NCI-H2029 (cell line): ENCODE data around the gene XYLT1.
"Not testable (repeated sequence)": the region's sequence is repeated elsewhere in the genome, so short reads cannot be mapped to it uniquely, and the experiment has no call there.

ENCODE experiments used
- DNase-seq: peaks from one replicate; lab custom pipeline; 2025; lab: John Stamatoyannopoulos, UW

Gene XYLT1

DNA sequence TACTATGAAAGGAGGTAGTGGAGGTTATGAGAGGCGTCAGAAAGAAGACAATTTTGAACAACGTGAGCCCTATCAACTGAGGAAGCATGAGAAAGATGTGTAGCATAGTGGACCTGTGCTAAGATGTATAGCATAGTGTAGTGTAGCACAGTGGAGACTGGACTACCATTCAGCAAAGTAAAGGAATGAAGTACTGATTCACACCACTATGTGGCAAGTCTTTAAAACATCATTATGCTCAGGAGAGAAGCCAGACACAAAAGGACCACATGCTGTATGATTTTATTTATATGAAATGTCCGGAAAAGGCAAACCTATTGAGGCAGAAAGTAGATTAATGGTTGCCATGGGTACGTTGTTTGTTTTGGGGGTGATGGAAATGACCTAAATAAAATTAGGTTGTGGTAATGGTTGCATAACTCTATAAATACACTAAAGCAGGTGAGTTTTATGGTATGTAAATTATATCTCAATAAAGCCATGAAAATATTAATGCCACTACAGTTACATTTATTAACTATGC is 20.4 kb upstream of the XYLT1 start:
- no peak for DNase-seq

- DNase-seq = no peak
Measured at GRCh38 chr16:17488506-17488905, 17.7 kb upstream of the XYLT1 start.

DNA sequence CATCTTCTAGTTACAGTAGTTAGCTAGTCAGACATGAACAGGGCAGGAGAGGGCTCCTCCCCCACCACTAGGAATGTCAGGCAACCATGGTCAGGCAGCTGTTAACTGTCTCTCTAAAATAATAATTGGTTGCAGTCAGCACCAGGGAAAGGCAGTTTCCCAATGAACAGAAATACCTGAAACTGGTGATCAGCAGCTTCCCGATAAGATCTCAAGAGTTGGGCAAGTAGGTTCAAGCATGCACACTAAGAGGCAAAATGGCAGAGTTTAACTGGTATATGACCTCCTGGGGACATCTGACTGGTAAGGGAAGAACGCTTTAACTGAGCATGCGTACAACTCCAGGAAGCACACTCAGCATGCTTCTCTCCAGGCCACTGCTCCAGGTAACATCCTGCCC is 12.6 kb upstream of the XYLT1 start:
- DNase-seq = no peak

DNA sequence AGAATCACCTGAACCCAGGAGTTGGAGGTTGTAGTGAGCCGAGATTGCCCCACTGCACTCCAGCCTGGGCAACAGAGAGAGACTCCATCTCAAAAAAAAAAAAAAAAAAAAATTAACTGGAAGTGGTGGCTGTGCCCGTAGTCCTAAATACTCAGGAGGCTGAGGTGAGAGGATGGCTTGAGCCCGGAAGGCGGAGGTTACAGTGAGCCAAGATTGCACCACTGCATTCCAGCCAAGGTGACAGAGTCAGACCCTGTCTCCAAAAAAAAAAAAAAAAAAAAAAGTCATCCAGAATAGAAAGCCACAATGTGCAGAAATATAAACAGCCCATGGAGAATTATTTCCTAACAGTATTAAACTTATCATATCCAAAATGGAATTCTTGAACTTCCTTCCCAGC is 11.6 kb upstream of the XYLT1 start:
- DNase-seq = not testable (repeated sequence)

DNA sequence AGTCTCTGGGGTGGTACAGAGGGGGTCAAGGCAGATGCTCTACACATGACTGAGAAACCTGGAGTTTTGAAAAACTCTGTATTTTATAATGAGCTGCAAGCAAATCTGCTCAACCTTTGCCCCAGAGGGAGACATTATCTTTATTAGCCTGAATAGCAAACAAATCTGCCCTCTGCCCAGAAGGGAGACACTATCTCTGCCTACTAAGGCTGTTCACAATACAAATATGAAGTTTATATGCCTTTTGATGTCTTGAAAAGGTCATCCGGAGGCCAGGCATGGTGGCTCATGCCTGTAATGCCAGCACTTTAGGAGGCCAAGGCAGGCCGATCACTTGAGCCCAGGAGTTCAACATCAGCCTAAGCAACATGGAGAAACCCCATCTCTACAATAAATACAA is 11.0 kb upstream of the XYLT1 start:
- no peak for DNase-seq

GRCh38 chr16:17477260-17477545 is 6.4 kb upstream of the XYLT1 start:
- not testable (repeated sequence) for DNase-seq

DNA sequence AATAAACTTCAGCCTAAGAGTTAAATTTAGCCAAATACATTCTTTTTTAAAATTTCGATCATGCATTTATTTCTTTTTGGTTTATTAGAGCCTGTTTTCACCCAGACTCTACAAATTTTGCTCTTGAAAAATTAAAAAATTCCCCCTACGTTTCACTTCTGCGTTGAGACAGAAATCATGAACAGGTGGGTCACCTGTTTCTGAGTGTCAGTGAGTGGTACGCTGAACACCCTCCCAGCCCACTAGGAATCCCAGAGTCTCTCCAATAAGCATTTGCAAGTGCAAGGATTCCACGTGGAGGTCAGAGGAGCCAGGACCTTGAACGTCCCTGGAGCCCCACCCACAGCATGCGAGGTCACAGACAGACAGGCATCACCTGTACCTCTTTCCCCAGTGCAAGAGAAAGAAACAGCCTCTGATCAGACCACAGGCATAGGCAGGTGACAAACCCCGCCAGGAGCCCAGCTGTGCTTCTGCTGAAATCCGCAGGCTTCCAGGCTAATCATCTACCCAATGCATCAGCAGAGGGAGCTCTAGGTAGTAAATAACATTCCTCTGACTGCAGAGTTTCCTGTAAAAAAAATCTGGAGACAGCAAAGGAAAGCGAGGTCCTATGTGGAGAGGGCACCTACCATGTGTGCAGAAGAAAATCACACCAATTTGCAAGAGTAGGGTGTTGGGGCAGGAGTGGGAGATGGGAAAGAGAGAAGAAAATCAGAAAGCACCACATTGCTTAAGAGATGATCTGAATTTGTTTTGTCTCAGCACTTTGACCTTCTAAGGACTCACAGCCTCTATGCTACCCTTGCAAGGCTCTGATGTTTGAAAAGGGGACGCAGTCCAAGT is 5.9 kb upstream of the XYLT1 start:
- peak; percentile 20 for DNase-seq

DNA sequence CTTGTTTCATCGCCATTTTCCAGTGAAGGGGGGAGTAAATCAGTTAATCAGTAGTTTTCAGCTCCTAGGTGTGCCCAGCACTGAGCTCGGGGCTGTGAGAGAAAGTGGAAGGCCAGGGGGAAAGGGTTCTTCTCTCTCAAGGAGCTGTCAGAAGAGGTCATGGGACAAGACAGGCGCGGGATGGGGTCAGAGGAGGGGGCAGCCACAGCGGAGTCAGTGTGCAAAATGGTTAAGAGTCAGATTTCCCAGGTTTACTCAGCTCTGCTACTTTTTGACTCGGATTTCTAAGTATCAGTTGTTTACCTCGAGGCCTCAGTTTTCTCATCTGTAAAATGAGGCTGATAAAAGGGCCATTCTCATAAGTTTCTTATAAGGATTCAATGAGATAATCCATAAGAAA is 4.3 kb upstream of the XYLT1 start:
- DNase-seq = no peak

DNA sequence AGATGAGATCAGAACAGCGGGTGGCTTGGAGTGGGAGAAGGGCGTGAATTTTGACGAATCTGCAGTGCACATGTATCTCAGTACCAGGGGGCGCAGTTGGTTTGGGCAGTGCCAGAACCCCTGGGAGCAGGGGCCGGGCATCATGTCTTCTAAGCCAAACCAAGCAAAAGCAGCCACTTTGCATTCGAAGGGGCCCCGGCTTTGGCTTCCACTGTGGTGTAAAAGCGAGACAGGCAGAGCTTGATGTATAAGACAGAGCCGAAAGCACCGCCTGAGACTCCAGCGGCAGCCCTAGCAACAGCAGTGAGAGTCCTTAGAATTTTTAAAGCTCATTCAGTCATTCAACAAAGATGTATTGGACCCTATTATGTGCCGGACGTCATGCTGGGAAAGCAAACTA is 3.8 kb upstream of the XYLT1 start:
- DNase-seq = no peak

GRCh38 chr16:17474037-17474436 is 3.3 kb upstream of the XYLT1 start:
- DNase-seq = no peak

DNA sequence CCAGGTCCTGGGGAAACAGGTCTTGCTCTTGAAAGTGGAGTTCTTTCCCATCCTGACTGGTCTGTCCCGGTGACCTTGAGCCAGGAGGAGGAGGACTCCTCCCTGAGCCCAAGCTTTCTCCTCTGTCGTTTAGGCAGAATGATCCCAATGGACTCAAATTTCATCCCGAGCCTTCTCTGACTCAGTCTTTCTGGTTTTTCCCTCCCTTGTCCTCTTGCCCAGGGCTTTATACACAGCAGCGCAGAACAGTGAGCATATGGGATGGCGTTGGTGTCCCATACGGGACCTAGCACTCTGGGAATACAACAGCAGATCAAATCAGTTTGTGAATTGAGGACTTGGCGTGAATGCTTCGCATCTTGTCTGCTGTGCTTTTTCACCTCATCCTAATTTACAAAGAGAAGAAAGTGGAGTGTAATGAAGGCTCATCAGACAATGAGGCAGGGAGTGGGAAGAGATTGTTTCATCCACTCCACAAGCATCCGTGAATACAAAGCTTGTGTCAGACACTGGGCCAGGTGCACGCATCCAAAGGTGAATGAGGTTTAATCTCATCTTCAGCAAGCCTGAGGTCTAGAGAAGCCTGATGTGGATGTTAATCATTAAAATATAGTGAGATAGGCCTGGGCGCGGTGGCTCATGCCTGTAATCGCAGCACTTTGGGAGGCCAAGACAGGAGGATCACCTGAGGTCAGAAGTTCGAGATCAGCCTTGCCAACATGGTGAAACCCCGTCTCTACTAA is 1.1 kb upstream of the XYLT1 start:
- no peak for DNase-seq

DNA sequence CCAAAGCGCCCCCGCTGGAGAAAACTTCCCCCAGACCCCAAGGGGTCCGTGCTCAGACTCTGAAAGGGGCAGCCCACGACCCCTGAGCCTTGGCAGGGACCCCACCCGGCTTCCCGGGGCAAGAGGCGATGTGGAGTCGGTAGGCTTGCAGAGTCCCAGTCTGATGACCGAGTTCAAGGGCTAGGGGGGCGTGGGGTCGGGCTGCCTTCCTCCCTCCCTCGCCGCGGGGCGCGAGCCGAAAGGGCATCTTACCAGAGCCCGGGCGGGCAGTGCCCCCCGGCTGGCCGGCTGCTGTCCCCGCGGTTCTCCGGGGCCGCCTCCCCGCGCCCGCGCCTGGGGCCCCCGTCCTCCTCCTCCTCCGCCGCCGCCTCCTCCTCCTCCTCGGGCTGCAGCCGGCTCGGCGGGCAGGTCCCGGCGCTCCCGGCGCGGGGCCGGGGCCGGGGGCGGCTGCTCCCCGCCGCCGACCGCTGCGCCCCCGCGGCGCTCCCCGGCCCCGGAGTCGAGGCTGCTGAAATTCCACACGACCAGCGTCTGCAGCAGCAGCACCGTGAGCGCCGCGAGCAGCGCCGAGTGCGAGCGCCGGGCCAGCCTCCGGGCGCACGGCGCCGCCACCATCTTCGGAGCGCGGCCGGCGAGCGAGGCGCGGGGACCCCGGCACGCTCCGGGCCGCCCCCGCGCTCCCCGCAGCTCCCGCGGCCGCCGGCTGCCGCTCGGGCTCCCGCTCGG is 415 bp downstream of the XYLT1 start:
- no peak for DNase-seq

- no peak for DNase-seq
Measured at GRCh38 chr16:17469741-17470181, 999 bp downstream of the XYLT1 start.

GRCh38 chr16:17469011-17469740 is 1.6 kb downstream of the XYLT1 start:
- DNase-seq = no peak

DNA sequence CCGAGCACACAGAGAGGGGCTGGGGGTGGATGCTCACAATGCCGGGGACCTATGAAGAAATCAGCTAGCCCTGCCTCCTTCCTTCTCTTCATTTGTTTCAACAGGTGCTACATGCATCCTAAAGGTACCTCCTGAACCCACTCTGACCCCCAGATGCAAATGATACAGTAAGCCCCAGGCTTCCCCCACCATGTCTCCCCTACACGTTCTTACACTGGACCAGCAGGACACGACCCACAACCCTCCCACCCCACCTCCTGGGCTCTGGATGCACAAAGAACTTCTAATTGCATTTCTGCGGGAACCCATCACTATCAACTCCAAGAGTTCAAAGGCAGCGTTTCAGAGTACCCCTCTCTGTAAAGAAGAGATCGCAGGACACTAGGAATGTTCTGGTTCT is 2.1 kb downstream of the XYLT1 start:
- DNase-seq = no peak

DNA sequence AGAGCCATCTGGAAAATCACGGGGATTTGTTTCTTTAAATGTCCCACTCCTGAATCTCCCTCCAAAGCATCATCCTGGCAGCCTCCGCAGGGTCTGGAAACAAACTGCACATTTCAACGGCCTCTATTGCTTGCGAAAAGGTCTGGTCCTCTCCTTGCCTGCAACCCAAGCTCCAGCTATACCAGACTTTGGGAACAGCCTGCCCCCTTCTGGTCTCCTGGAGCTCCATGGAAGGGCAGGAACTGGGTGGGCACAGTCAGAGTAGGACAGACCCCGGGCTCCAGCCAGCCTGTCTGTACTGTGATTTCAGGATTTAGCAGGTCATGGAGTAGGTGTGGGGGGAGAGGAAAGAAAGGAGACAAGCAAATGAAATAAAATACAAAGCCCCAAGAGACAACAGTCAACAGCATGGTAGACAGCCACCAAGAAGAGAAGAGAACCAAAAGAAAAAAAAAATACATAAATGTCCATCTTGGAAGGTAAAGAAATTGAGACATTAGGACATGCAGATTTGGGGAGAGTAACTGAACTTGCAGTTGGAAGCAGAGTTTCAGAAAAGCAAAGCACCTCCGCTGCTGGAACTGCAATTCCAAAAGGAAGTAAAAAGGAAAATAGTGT is 2.7 kb downstream of the XYLT1 start:
- DNase-seq = peak; percentile 44

DNA sequence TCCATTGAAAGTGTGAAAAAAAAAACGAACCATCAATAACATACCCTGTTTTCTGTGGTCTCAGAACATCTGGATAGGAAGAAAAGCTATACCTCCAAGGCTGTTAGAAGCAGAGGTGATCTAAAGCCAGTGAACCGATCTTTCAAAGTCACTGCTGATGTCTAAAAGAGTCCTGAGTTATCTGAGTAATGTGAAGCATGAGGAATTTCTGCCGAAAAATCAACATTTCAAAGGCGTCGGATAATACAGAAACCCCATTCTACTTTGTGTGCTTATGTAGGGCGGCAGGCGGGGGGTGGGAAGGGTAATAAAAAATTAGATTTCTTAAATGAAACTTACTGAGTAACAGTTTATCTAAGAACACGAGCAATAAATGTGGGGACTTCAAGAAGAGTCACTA is 3.9 kb downstream of the XYLT1 start:
- no peak for DNase-seq

DNA sequence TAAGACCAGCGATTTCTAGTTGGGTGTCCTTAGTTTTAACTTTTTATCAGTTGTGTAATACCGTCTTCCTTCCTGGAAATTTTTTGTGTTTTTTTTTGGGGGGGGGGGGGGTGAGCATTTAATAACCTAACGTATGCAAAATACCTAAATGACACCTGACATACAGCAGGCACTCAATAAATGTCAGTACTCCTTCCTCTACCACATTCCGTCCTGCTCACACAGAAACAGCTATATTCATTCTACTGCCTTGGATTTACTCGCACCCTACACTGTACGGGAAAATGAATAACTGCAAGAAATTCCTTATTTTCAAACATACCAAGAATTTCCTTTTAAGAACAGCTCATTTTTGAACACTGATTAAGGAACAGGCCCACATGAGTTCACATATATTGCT is 5.3 kb downstream of the XYLT1 start:
- no peak for DNase-seq

DNA sequence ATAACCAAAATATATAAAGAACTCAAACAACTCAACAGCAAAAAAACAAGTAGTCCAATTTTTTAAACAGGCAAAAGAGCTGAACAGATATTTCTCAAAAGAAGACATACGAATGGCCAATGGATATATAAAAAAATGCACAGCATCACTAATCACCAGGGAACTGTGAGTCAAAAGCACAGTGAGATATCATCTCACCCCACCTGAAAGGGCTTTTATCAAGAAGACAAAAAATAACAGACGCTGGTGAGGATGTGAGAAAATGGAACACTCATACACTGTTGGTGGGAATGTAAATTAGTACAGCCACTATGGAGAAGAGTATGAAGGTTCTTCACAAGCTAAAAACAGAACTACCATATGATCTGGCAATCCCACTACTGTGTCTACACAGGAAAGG is 7.4 kb downstream of the XYLT1 start:
- no peak for DNase-seq

- DNase-seq = no peak
Measured at GRCh38 chr16:17461951-17462729, 8.6 kb downstream of the XYLT1 start.

DNA sequence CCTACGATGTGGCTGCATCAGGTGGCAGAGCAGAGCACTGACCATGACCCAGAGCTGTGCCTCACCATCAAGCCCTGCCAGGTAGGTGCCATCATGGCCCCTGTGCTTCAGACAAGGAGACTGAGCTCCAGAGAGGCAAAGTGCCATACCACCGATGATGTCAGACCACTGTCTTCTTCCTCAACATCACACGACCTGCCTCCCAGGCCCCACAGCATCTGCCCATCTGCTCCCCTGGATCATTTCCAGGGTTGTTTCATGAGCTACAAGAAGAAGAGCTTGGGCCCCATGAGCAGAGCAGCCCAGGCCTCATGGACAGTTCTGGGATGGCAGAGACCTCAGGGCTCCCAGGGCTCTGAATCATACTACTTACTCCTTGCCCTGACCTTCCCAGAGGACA is 9.9 kb downstream of the XYLT1 start:
- no peak for DNase-seq
